ENCODE measurements around the gene AP1B1.

The AP1B1 gene

GRCh38 chr22:29332886-29333496 lies 55.4 kb downstream of the AP1B1 start:
- DNase-seq (ENCODE audit: low read depth in 2 of 2) = no peak

DNA sequence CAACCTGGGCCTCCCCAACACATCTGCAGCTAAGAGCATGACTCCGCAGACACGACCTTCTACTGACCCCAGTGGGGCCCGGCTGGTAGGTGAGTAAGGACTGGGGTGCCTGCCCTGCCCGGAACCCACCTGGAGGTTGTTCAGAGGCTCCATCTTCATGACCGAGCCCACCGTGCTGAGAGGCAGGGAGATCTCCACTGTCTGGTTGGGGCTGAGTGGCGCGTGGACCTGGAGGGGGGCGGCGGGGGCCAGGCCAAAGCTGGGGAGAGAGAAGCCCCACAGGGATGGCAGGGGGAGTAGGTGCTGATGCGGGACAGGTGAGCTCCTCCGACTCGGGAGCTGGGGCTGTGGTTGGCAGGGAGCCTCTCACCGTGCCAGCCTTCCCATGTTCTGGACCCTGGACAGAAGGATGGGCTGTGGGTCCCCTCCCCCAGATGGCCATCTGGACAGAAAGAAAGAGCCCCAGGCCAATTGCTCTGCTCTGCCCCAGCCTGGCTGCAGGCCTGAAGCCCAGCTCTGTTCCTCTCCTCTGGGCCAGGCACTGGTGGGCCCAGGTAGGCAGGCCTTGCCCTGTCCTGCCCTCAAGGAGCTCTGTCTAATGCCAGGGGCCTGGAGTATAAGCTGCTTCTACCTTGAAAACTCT lies 56.6 kb downstream of the AP1B1 start:
- no peak for DNase-seq (ENCODE audit: low read depth in 2 of 2)

DNA sequence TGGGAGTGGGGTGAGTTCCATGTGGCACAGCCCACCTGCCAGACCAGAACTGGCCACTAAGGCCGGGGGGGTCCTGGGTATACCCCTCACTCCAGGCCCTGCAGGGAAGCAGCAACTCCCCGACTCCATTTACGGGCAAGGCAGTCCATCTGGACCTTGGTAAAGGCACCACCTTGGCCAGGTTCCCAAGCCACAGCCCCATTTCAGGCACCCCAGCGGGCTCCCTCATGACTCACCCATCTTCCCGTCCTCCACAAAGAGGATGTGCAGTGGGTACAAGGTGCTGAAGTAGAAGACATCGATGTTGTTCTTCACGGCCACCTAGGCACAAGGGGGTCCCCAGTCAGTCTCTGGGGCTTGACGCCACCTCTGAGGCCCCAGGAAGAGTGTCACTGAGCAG lies 57.2 kb downstream of the AP1B1 start:
- DNase-seq (ENCODE audit: low read depth in 2 of 2) = no peak

GRCh38 chr22:29330753-29331152 lies 57.6 kb downstream of the AP1B1 start:
- DNase-seq (ENCODE audit: low read depth in 2 of 2) = no peak

GRCh38 chr22:29330291-29330690 lies 58.1 kb downstream of the AP1B1 start:
- DNase-seq (ENCODE audit: low read depth in 2 of 2) = no peak

DNA sequence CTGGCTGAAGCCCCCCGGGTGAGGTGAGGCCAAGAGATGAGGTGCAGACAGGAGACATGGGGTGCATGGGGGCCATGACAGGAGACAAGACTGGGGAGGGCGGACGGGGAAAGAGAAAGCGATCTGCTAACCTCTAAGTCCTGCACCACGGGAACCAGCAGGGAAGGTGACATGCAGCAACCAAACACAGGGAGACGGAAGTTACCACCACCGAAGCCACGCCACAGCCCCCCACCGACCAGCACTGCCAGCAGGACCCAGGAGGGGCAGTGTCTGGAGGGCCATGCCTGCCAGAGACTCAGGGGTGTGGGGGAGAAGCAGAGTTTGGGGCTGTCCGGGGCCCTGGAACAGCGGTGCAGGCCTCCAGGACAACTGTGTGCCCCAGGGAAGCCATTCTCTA lies 58.8 kb downstream of the AP1B1 start:
- no peak for DNase-seq (ENCODE audit: low read depth in 2 of 2)

DNA sequence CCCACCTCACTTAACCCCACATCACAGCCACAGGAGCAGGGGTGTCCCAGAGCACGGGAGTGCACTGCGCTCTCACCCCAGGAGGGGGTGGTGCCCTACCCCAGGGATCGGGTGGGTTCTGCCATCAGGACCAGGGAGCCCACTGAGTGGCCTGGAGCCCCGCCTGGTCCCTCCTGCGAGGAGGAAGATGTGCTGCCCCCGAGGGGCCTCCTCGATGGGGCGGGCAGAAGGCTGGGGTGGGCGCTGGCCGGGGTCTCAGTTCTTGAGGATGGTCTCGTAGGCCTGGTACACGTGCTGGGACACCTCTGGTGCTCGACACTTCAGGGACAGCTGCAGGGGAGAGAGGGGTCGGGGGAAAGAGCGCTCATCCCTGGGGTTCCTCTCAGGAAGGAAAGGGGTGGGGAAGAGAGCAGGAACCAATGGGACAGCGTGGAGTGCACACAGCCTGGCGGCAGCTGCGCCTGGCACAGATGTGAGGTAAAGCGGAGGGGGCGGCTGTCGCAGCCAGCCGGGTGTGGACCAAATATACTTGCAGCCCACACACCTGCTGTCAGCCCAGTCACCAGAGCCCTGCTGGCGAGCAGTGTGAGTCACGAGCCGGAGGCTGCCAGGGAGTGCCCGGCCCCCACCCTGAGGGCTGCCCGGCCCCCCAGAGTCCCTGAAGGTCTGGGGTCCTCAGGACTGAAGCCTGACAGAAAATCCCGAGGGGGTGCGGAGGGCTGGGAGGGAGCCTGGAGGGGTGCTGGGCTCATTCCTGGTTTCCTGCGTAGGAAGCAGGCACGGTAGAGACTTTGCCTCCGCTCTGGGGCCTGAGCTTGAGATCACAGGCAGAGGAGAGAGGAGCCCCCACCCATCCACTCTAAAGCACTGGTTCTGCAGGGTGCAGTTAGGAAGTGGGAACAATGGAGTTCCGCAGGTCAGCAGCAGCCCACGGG lies 59.5 kb downstream of the AP1B1 start:
- DNase-seq (ENCODE audit: low read depth in 2 of 2) = no peak

GRCh38 chr22:29328055-29328454 lies 60.3 kb downstream of the AP1B1 start:
- DNase-seq (ENCODE audit: low read depth in 2 of 2) = no peak

DNA sequence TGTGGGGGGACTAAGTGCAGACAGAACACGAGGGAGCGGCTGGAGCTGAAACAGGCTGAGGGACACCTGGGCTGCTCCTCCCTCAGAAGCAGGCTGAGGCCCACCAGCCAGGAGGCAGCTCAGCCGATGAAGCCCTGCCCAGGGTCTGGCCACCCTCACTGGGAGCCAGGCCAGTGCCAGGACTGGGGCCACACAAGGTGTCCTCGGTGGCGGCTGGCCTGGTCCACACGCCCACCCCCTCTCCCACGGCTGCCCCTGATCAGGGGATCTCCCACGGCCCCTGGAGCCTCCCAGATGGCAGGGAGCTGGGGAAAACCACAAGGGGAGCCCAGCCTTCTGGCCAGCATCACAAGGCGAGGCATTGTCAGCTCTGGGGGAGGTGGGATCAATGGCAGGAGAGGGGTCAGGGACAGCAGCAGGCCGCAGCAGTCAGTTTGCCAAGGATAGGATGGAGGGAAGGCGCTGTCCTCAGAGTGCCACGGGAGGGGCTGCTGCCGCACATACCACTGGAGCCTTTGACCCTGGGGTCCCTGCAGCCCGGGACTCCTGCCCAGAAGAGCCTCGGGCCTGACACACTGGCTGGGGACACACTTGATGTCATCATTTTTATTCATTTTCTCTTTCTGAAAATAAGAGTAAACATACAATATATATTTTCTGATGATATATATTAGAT lies 61.1 kb downstream of the AP1B1 start:
- no peak for DNase-seq (ENCODE audit: low read depth in 2 of 2)

GRCh38 chr22:29326481-29326880 lies 61.9 kb downstream of the AP1B1 start:
- DNase-seq (ENCODE audit: low read depth in 2 of 2) = no peak

DNA sequence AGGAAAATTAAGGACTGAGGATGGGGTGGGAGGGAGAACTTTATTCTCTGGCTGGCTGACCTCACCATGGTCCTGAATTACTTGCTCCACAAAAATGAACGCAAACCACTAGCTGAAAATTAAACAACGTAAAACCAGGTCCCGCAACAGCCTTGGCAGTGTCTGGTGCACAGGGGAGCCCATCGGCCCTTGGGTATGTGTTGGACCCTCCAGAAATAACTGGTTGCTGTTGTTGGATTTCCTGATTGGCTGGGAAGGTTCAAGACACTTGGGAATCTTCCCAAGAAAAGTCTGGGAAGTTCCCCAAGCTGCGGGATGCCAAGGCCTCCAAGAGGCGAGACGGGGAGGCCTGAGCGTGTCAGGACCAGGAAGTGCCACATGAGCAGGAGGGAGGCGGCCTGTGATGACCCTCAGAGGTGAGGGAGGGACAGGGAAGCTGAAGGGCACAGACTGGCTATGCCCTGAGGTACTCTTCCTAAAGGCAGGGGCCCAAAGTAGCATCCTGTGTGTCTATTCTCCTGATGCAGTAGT lies 62.5 kb downstream of the AP1B1 start:
- no peak for DNase-seq (ENCODE audit: low read depth in 2 of 2)

GRCh38 chr22:29325356-29325755 lies 63.0 kb downstream of the AP1B1 start:
- DNase-seq (ENCODE audit: low read depth in 2 of 2) = no peak

DNA sequence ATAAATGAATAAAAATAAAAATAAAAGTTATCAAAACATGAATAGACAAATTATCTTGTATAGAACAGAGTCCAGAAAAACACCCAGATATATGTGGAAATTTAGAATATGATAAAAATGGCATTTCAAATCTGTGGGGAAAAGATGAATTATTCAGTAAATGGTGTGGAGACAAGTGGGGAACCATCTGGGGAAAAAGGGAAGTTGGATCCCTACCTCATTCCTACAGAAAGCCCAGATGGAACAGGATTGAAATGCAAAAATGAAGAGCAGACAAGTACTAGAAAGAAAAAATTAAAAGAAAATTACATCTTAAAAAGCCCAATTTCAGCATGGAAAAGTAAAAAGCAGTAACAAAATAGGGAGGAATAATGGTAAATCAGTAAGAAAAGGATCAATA lies 64.7 kb downstream of the AP1B1 start:
- no peak for DNase-seq (ENCODE audit: low read depth in 2 of 2)

DNA sequence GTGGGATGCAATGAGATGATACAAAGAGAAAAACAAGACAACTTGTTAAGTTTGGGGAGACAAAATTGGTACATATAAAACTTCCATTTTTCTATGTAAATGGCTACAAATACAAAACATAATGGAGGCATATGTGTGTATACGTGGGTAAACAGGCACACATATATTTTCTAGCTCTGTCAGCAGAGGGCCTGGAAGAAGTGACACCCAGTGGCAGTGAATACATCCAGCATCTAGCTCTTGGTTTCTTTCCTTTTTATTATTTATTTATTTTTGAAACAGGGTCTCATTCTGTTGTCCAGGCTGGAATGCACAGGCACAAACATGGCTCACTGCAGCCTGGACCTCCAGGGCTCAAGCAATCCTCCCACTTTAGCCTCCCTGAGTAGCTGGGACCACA lies 67.8 kb downstream of the AP1B1 start:
- DNase-seq (ENCODE audit: low read depth in 2 of 2) = no peak

DNA sequence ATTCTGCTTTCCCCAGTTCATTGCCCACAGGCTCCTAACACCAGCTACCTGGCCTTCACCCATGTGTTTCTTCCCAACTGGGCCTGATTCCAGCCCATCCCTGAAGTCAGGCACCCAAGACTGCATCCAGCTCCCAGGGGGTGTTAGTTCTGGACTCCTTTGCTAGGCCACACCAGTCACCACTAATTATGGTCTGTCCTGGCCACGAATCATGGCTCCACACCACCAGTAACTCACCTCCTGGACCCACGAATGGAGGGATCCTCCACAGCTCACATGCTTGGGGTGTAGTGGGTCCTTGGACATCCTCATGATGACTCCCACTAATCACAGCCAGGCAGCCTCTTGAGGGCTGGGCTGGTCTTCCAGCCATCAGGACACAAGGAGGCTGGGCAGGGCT lies 69.3 kb downstream of the AP1B1 start:
- no peak for DNase-seq (ENCODE audit: low read depth in 2 of 2)

DNA sequence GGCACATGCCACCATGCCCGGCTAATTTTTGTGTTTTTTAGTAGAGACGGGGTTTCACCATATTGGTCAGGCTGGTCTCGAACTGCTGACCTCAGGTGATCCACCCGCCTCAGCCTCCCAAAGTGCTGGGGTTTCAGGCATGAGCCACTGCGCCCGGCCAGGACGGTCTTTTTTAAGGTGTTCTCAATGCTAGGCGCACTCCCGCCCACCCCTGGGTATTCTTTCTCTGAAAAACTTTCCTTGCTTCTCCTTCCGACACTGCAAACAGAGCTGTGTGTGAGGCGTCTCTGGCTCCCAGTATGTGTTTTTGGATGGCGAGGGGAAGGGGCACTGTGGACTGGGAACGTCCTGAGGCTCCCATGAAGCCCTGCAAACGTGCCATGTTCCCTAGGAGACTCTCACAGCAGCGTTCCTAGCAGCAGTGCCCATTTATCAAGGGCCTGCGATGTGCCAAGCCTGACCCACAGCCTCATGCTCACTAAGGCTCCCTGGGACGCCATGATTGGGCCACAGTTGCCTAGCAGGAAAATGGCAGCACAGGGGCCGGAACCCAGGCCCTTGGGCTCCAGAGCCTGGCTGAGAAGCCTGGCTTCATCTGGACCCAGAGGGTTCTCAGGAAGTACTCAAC lies 70.4 kb downstream of the AP1B1 start:
- no peak for DNase-seq (ENCODE audit: low read depth in 2 of 2)

GRCh38 chr22:29316141-29316828 lies 72.1 kb downstream of the AP1B1 start:
- DNase-seq (ENCODE audit: low read depth in 2 of 2) = no peak

- DNase-seq (ENCODE audit: low read depth in 2 of 2) = no peak
Observed at GRCh38 chr22:29315286-29316140, 72.9 kb downstream of the AP1B1 start, which contains the start of gene RASL10A. Gene RASL10A, minus strand, starts transcription at chr22:29315697. Its CDS starts 451 bp downstream, at chr22:29315246.

DNA sequence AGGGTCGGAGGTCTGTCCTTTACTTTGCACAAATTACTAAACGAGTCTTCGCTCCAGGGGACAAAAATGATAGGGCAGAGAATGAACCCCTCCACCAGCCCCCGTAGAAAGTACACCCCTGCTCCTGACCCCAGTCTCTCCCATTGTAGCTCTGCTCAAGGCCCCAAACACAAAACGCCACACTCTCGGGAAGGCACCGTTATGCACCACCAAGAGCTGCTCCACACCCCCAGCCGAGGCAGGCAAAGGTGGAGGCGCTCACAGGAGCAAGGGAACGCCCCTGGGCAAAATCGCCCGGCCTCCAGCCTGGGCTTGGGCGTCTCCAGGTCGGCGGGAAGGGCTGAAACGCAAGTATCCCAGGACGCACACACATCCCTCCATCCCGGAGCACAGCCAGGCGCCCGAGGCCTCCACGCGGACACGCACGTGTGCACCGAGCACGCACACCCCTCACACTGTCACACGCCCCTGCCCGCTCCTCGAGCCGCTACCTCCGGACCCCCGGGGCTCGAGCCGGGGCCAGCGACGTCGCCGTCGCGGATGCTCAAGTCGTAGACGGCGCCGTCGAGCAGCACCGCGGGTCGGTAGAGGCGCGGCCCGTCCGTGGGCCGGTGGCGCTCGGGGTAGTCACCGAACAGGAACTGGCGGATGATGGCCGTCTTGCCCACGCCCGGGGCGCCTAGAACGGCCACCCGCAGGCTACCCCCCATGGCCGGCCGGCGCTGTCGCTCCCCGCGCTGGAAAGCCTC lies 73.7 kb downstream of the AP1B1 start:
- no peak for DNase-seq (ENCODE audit: low read depth in 2 of 2)
